Choroid plexus epithelial cell (primary cell): ENCODE results near the gene DIAPH1.

ENCODE experiments used
- DNase-seq: peaks from one replicate; pipeline ENCODE4 v3.0.0-alpha.2; 2010; ENCODE audit warnings: low read depth
- H3K4me3 ChIP-seq: 2 replicates; pipeline ENCODE4 v1.5.1; 2011; ENCODE audit warnings: low read depth, mild to moderate bottlenecking, control low read depth, low read length, moderate library complexity
- CTCF ChIP-seq: conservative IDR thresholded peaks from 2 replicates; pipeline ENCODE4 v1.5.1; 2011; ENCODE audit warnings: low read depth, mild to moderate bottlenecking, control low read depth, inconsistent platforms, low read length, moderate library complexity

Gene DIAPH1

GRCh38 chr5:141490271-141490670, 128.5 kb downstream of the DIAPH1 start:
- no peak for DNase-seq
- TF ChIP-seq CTCF, result no peak

GRCh38 chr5:141489841-141490240, 129.0 kb downstream of the DIAPH1 start:
- no peak overlapping the region for H3K4me3 ChIP-seq
- no peak for TF ChIP-seq CTCF
- DNase-seq, result no peak

More at GRCh38 chr5:141490271-141490670, 128.5 kb downstream of the DIAPH1 start:
- H3K4me3 ChIP-seq, result no peak overlapping the region

GRCh38 chr5:141488591-141489561, 129.9 kb downstream of the DIAPH1 start, which contains the start of gene PCDHGC5:
Gene PCDHGC5, plus strand, starts transcription at chr5:141489081. Its CDS starts 160 bp downstream, at chr5:141489241.
- no peak within 1 kb of the TSS for H3K4me3 ChIP-seq
- no peak for TF ChIP-seq CTCF
- peak; percentile 53 for DNase-seq

- H3K4me3 ChIP-seq, result no peak overlapping the region
- no peak for DNase-seq
- no peak for TF ChIP-seq CTCF
Observed at GRCh38 chr5:141487131-141487530, 131.7 kb downstream of the DIAPH1 start.

- H3K4me3 ChIP-seq, result no peak overlapping the region
- no peak for TF ChIP-seq CTCF
- no peak for DNase-seq
Observed at GRCh38 chr5:141486091-141486490, 132.7 kb downstream of the DIAPH1 start.

GRCh38 chr5:141485321-141486055, 133.3 kb downstream of the DIAPH1 start:
- DNase-seq, result no peak
- no peak for TF ChIP-seq CTCF
- peak overlapping the region; percentile 55 for H3K4me3 ChIP-seq
